Activated naive CD8-positive, alpha-beta T cell treated with anti-CD3 and anti-CD28 coated beads, Interleukin-2, amount 10 ng/mL, durations not matched to agents 7 days and 5 days (primary cell): ENCODE data around the gene F8. TPM values are rescaled to one million over a fixed set of nuclear protein-coding genes. Genes with fewer than 3 reads are reported as not detected.
A peak's percentile ranks its signal among the peaks of the same experiment; 100 is the strongest.
"Not testable (repeated sequence)": the region's sequence is repeated elsewhere in the genome, so short reads cannot be mapped to it uniquely, and the experiment has no call there.

Source experiments
- ATAC-seq: fragments of 150-1000 bp; cut with Tn5 transposase; one replicate; pipeline ENCODE4 v1.10.0; 2021; ENCODE audit warnings: low read depth, moderate library complexity
- POLR2A ChIA-PET: fragments of 350-600 bp; sonication (Branson Sonifier 250); formaldehyde crosslinking; loops from one replicate; lab custom pipeline; 2021; ENCODE audit warnings: antibody characterized with exemption; lab: Charles Lee
- DNase-seq: peaks from one replicate; pipeline ENCODE4 v3.0.0; 2021
- H3K27ac Mint-ChIP-seq: one replicate; pipeline ENCODE4 v1.8.0; 2022; ENCODE audit warnings: mild to moderate bottlenecking, mixed read lengths
- H3K27me3 Mint-ChIP-seq: one replicate; pipeline ENCODE4 v1.8.0; 2022; ENCODE audit warnings: mild to moderate bottlenecking, moderate library complexity, mixed read lengths
- H3K36me3 Mint-ChIP-seq: one replicate; pipeline ENCODE4 v1.8.0; 2021; ENCODE audit warnings: mild to moderate bottlenecking, mixed read lengths
- H3K4me1 Mint-ChIP-seq: one replicate; pipeline ENCODE4 v1.8.0; 2021; ENCODE audit warnings: mixed read lengths
- H3K4me3 Mint-ChIP-seq: one replicate; pipeline ENCODE4 v1.8.0; 2022; ENCODE audit warnings: mild to moderate bottlenecking, moderate library complexity, mixed read lengths
- H3K9me3 Mint-ChIP-seq: one replicate; pipeline ENCODE4 v1.8.0; 2021; ENCODE audit warnings: mixed read lengths
- total RNA-seq, 2 experiments: library from RNA; stranded (reverse); gene quantifications; one replicate each; pipeline ENCODE4 v1.2.3, GENCODE V29; 2021

Gene F8
- total RNA-seq, 2 experiments from 2014 or later = 6.8 to 7.8 TPM

- POLR2A ChIA-PET = no interaction called here
- H3K4me1 Mint-ChIP-seq = peaks cover 2% of the 10 kb centered on the region
- H3K9me3 Mint-ChIP-seq = peaks cover 1% of the 10 kb centered on the region
- peaks cover 7% of the 10 kb centered on the region for H3K27me3 Mint-ChIP-seq
- H3K36me3 Mint-ChIP-seq = no peaks in the 10 kb centered on the region
- H3K27ac Mint-ChIP-seq = no peak overlapping the region
- no peak overlapping the region for H3K4me3 Mint-ChIP-seq
- no peak for DNase-seq
- ATAC-seq = no peak
These were observed 108.5 kb downstream of the F8 start for GRCh38 chrX:154914052-154914451.

- H3K4me1 Mint-ChIP-seq, POLR2A ChIA-PET, H3K9me3 Mint-ChIP-seq, H3K27ac Mint-ChIP-seq, H3K4me3 Mint-ChIP-seq, ATAC-seq, H3K27me3 Mint-ChIP-seq, H3K36me3 Mint-ChIP-seq, DNase-seq: not testable (repeated sequence)
These were observed 112.0 kb downstream of the F8 start for GRCh38 chrX:154910528-154910927.

- POLR2A ChIA-PET, H3K4me1 Mint-ChIP-seq, H3K27ac Mint-ChIP-seq, H3K27me3 Mint-ChIP-seq, DNase-seq, H3K9me3 Mint-ChIP-seq, ATAC-seq, H3K4me3 Mint-ChIP-seq, H3K36me3 Mint-ChIP-seq: not testable (repeated sequence)
These were observed 112.5 kb downstream of the F8 start for GRCh38 chrX:154910048-154910447.

GRCh38 chrX:154908821-154909220 lies 113.7 kb downstream of the F8 start:
- Mint-ChIP-seq H3K4me1 (no peaks in the 10 kb centered on the region), H3K27me3 (peaks cover 18% of the 10 kb centered on the region), H3K27ac (no peak overlapping the region), H3K36me3 (no peaks in the 10 kb centered on the region), H3K4me3 (no peak overlapping the region), H3K9me3 (peaks cover 1% of the 10 kb centered on the region)
- no peak for DNase-seq
- POLR2A ChIA-PET = no interaction called here
- no peak for ATAC-seq

- POLR2A ChIA-PET = no interaction called here
- Mint-ChIP-seq H3K36me3 (no peaks in the 10 kb centered on the region), H3K27ac (no peak overlapping the region), H3K4me1 (peaks cover 2% of the 10 kb centered on the region), H3K4me3 (no peak overlapping the region), H3K9me3 (no peaks in the 10 kb centered on the region), H3K27me3 (peaks cover 35% of the 10 kb centered on the region)
- no peak for ATAC-seq
- DNase-seq = no peak
These were observed 120.1 kb downstream of the F8 start for GRCh38 chrX:154902408-154902807.

GRCh38 chrX:154900323-154900722 lies 122.2 kb downstream of the F8 start:
- Mint-ChIP-seq H3K27me3 (peaks cover 27% of the 10 kb centered on the region), H3K9me3 (no peaks in the 10 kb centered on the region), H3K4me1 (peaks cover 5% of the 10 kb centered on the region), H3K36me3 (no peaks in the 10 kb centered on the region), H3K4me3 (no peak overlapping the region), H3K27ac (no peak overlapping the region)
- POLR2A ChIA-PET = no interaction called here
- no peak for ATAC-seq
- DNase-seq = no peak

- Mint-ChIP-seq H3K4me3 (no peak overlapping the region), H3K4me1 (peaks cover 8% of the 10 kb centered on the region), H3K27me3 (no peaks in the 10 kb centered on the region), H3K27ac (no peak overlapping the region), H3K9me3 (no peaks in the 10 kb centered on the region), H3K36me3 (peaks cover 9% of the 10 kb centered on the region)
- POLR2A ChIA-PET = no interaction called here
- DNase-seq (no peak), ATAC-seq (no peak)
These were observed 130.2 kb downstream of the F8 start for GRCh38 chrX:154892296-154892695.

- no peak overlapping the region for H3K27ac Mint-ChIP-seq
- H3K4me3 Mint-ChIP-seq = no peak overlapping the region
- ATAC-seq = no peak
- POLR2A ChIA-PET = no interaction called here
- H3K4me1 Mint-ChIP-seq = peaks cover 5% of the 10 kb centered on the region
- DNase-seq = no peak
- no peaks in the 10 kb centered on the region for H3K9me3 Mint-ChIP-seq
- peaks cover 9% of the 10 kb centered on the region for H3K36me3 Mint-ChIP-seq
- no peaks in the 10 kb centered on the region for H3K27me3 Mint-ChIP-seq
These were observed 131.4 kb downstream of the F8 start for GRCh38 chrX:154890990-154891639.

- DNase-seq, POLR2A ChIA-PET, H3K27ac Mint-ChIP-seq, H3K27me3 Mint-ChIP-seq, H3K4me1 Mint-ChIP-seq, H3K36me3 Mint-ChIP-seq, H3K4me3 Mint-ChIP-seq, H3K9me3 Mint-ChIP-seq: not testable (repeated sequence)
- peak; percentile 70 for ATAC-seq
These were observed 135.7 kb downstream of the F8 start for GRCh38 chrX:154886789-154887221.

GRCh38 chrX:154886069-154886788 lies 136.3 kb downstream of the F8 start, which contains the start of gene F8A1:
TSS of gene F8A1 (plus strand) at chrX:154886355. CDS start at chrX:154886375, 20 bp downstream.
- POLR2A ChIA-PET = not testable (repeated sequence)

GRCh38 chrX:154885549-154885948 lies 137.0 kb downstream of the F8 start:
- POLR2A ChIA-PET = not testable (repeated sequence)

More at GRCh38 chrX:154886069-154886788, 136.3 kb downstream of the F8 start, which contains the start of gene F8A1:
- H3K36me3 Mint-ChIP-seq, DNase-seq, H3K4me3 Mint-ChIP-seq, H3K9me3 Mint-ChIP-seq, H3K27me3 Mint-ChIP-seq, H3K4me1 Mint-ChIP-seq, H3K27ac Mint-ChIP-seq: not testable (repeated sequence)
- peak; percentile 68 for ATAC-seq

GRCh38 chrX:154885057-154885456 lies 137.5 kb downstream of the F8 start:
- H3K9me3 Mint-ChIP-seq, H3K27ac Mint-ChIP-seq, POLR2A ChIA-PET, DNase-seq, H3K27me3 Mint-ChIP-seq, H3K36me3 Mint-ChIP-seq, ATAC-seq, H3K4me1 Mint-ChIP-seq, H3K4me3 Mint-ChIP-seq: not testable (repeated sequence)

More at GRCh38 chrX:154885549-154885948, 137.0 kb downstream of the F8 start:
- not testable (repeated sequence) for H3K9me3 Mint-ChIP-seq, H3K4me1 Mint-ChIP-seq, DNase-seq, H3K36me3 Mint-ChIP-seq, H3K27me3 Mint-ChIP-seq, ATAC-seq, H3K4me3 Mint-ChIP-seq, H3K27ac Mint-ChIP-seq

GRCh38 chrX:154884069-154884468 lies 138.5 kb downstream of the F8 start:
- H3K4me3 Mint-ChIP-seq, H3K4me1 Mint-ChIP-seq, H3K36me3 Mint-ChIP-seq, DNase-seq, H3K9me3 Mint-ChIP-seq, H3K27ac Mint-ChIP-seq, ATAC-seq, H3K27me3 Mint-ChIP-seq, POLR2A ChIA-PET: not testable (repeated sequence)

GRCh38 chrX:154873329-154873728 lies 149.2 kb downstream of the F8 start:
- ATAC-seq = no peak
- Mint-ChIP-seq H3K36me3 (peaks cover 3% of the 10 kb centered on the region), H3K27me3 (no peaks in the 10 kb centered on the region), H3K4me3 (no peak overlapping the region), H3K4me1 (peaks cover 3% of the 10 kb centered on the region), H3K27ac (no peak overlapping the region), H3K9me3 (peaks cover 10% of the 10 kb centered on the region)
- no peak for DNase-seq
- POLR2A ChIA-PET = no interaction called here
